CD4-positive, alpha-beta memory T cell (primary cell): ENCODE measurements around the gene KIAA1549. TPM values are rescaled to one million over a fixed set of nuclear protein-coding genes. Genes with fewer than 3 reads are reported as not detected.

ENCODE experiments used
- CTCF ChIA-PET: fragments of 350-600 bp; sonication (Branson Sonifier 250); formaldehyde crosslinking; loops from one replicate; lab custom pipeline; 2021; ENCODE audit warnings: inconsistent platforms; ENCODE audit not compliant: partially characterized antibody; lab: Charles Lee
- POLR2A ChIA-PET: fragments of 350-600 bp; sonication (Branson Sonifier 250); formaldehyde crosslinking; loops from one replicate; lab custom pipeline; 2021; ENCODE audit not compliant: partially characterized antibody; lab: Charles Lee
- DNase-seq, 5 donors: peaks; one replicate each; pipeline versions ENCODE4 v3.0.0 to v3.0.0-alpha.2; 2020 to 2022; ENCODE audit warnings: mixed read lengths in 1 of 5
- H3K27ac ChIP-seq: one replicate; pipeline ENCODE4 v1.7.0; 2013; ENCODE audit warnings: low read depth, low read length
- H3K27me3 ChIP-seq: 2 replicates; pipeline ENCODE4 v1.7.0; 2013; ENCODE audit warnings: mild to moderate bottlenecking, low read length, moderate library complexity; ENCODE audit not compliant: insufficient read depth
- H3K36me3 ChIP-seq: 2 replicates; pipeline ENCODE4 v1.7.0; 2013; ENCODE audit warnings: mild to moderate bottlenecking, low read length, moderate library complexity; ENCODE audit not compliant: insufficient read depth
- H3K4me1 ChIP-seq: 2 replicates; pipeline ENCODE4 v1.7.0; 2013; ENCODE audit warnings: mild to moderate bottlenecking, low read length, moderate library complexity; ENCODE audit not compliant: insufficient read depth
- H3K4me3 ChIP-seq, 2 donors: one replicate each; pipeline ENCODE4 v1.7.0; 2013; ENCODE audit warnings: low read length in 2 of 2, mild to moderate bottlenecking in 1 of 2
- H3K9me3 ChIP-seq, 2 donors: one replicate each; pipeline ENCODE4 v1.7.0; 2013; ENCODE audit warnings: low read length in 2 of 2, control low read depth in 1 of 2; ENCODE audit not compliant: control insufficient read depth in 1 of 2
- H3K27ac Mint-ChIP-seq, 7 donors: one replicate each; pipeline ENCODE4 v1.8.0; 2020 to 2021; ENCODE audit warnings: mixed read lengths in 7 of 7, mild to moderate bottlenecking in 6 of 7, inconsistent platforms in 3 of 7, moderate library complexity in 3 of 7
- H3K27me3 Mint-ChIP-seq, 2 donors: one replicate each; pipeline ENCODE4 v1.8.0; 2020 to 2021; ENCODE audit warnings: mixed read lengths in 2 of 2
- H3K36me3 Mint-ChIP-seq, 2 donors: one replicate each; pipeline ENCODE4 v1.8.0; 2020 to 2021; ENCODE audit warnings: mixed read lengths in 2 of 2, inconsistent platforms in 1 of 2, mild to moderate bottlenecking in 1 of 2
- H3K4me1 Mint-ChIP-seq, 4 donors: one replicate each; pipeline ENCODE4 v1.8.0; 2020 to 2021; ENCODE audit warnings: mixed read lengths in 4 of 4, mild to moderate bottlenecking in 1 of 4
- H3K4me3 Mint-ChIP-seq, 8 donors: one replicate each; pipeline ENCODE4 v1.8.0; 2020 to 2021; ENCODE audit warnings: mixed read lengths in 8 of 8, mild to moderate bottlenecking in 7 of 8, moderate library complexity in 6 of 8, inconsistent platforms in 3 of 8
- H3K9me3 Mint-ChIP-seq, 8 donors: one replicate each; pipeline ENCODE4 v1.8.0; 2020 to 2021; ENCODE audit warnings: mixed read lengths in 8 of 8, mild to moderate bottlenecking in 5 of 8, inconsistent platforms in 3 of 8, moderate library complexity in 1 of 8
- intact Hi-C: fragments of 100-400 bp; cut with micrococcal nuclease; formaldehyde crosslinking; loops from one replicate; pipeline ENCODE4 v1.15.1; 2023
- polyA plus RNA-seq, 2 donors: library from polyadenylated mRNA; unstranded; fragments of 300-500 nt; fragmentation: Illumina TruSeq; gene quantifications; one replicate each; pipeline ENCODE4 v1.2.3, GENCODE V29; 2021
- total RNA-seq, 2 experiments: library from RNA; stranded (reverse); gene quantifications; one replicate each; pipeline ENCODE4 v1.2.3, GENCODE V29; 2021

The KIAA1549 gene
- total and polyA plus RNA-seq, 4 experiments from 2014 or later, result 0.02 to 0.11 (median 0.06) TPM; not detected in 1

GRCh38 chr7:138911007-138911406 lies 70.2 kb downstream of the KIAA1549 start:
- H3K27me3 Mint-ChIP-seq, result peaks cover 9% of the 10 kb centered on the region in 2 donors
- ChIA-PET POLR2A (no interaction called here), CTCF (interaction anchor here (1.4 kb wide), 1 partner anchor 25 kb away, joined by 8 read pairs; no protein-coding TSS in a partner anchor)
- peak overlapping the region in 1 of 7 donors; percentile 55 for H3K27ac Mint-ChIP-seq
- Histone ChIP-seq H3K4me1 (no peaks in the 10 kb centered on the region), H3K9me3 (no peaks in the 10 kb centered on the region), H3K27me3 (no peaks in the 10 kb centered on the region), H3K4me3 (no peak overlapping the region), H3K36me3 (no peaks in the 10 kb centered on the region), H3K27ac (no peak overlapping the region)
- no peak for DNase-seq
- peaks cover 0 to under 1% (median 0%) of the 10 kb centered on the region in 4 donors for H3K4me1 Mint-ChIP-seq
- H3K36me3 Mint-ChIP-seq, result no peaks in the 10 kb centered on the region
- H3K4me3 Mint-ChIP-seq, result no peak overlapping the region
- intact Hi-C loops, result no loop called here
- H3K9me3 Mint-ChIP-seq, result no peaks in the 10 kb centered on the region

DNA sequence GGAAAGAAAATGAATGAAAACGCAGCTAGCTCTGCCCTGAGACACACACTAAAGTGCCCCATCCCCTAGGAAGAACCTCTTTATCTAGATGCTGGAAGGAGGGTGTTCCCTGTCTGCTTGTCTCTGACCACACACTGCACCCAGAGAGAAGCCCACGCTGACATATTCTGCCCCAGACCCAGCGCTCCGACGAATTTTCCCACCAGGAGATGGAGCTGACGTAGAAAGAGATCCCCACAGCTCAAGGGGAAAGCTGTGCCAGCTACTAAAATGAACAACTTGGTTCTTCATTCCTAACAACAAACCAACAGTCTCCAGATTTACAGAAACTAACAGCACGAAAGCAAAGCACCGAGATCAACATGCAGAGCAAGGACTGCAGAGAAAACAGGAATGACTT lies 73.3 kb downstream of the KIAA1549 start:
- CTCF ChIA-PET, result interaction anchor here (1.6 kb wide), 1 partner anchor 21 kb away, joined by 7 read pairs; no protein-coding TSS in a partner anchor

DNA sequence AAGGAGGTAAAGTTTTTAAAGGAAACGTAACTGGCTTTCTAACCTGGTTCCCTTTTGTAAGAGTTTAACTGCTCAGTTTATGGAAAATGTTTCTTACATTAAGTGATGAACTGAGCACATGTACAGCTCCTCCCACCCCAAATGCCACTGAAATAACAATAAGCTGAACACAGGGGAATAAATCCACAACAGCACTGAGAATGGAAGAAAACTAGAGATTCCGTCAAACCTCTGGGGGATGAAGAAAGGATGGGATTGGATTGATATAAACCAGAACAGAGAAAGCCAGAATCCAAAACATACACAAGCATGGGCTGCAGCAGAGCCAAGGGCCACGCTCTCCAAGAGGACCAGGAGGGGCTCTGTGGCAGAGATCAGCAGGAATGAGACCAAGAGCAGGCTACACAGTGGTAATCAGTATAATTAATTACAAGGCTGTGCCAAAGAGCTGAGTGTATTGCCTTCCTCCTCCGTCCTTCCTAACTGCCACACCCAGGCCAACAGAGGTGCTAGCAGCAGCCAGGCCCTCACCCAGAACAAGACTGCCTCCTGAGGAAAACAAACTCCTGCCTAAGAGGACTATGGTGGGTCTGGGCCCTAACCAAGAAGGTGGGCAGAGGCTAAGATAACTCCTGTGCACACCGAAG lies 73.9 kb downstream of the KIAA1549 start:
- Histone ChIP-seq H3K4me3 (no peak overlapping the region), H3K27me3 (no peaks in the 10 kb centered on the region), H3K27ac (no peak overlapping the region), H3K36me3 (no peaks in the 10 kb centered on the region), H3K4me1 (peaks cover 22% of the 10 kb centered on the region), H3K9me3 (no peaks in the 10 kb centered on the region)
- intact Hi-C loops, result no loop called here
- H3K27me3 Mint-ChIP-seq, result peaks cover 6 to 11% of the 10 kb centered on the region in 2 donors
- H3K4me3 Mint-ChIP-seq, result no peak overlapping the region
- peaks cover 17 to 30% (median 20%) of the 10 kb centered on the region in 4 donors for H3K4me1 Mint-ChIP-seq
- H3K36me3 Mint-ChIP-seq, result peaks cover 0 to 2% of the 10 kb centered on the region in 2 donors
- POLR2A ChIA-PET, result no interaction called here
- CTCF ChIA-PET, result interaction anchor here (1.6 kb wide), 1 partner anchor 21 kb away, joined by 7 read pairs; no protein-coding TSS in a partner anchor
- no peak for DNase-seq
- no peak overlapping the region for H3K27ac Mint-ChIP-seq
- H3K9me3 Mint-ChIP-seq, result peaks cover 0 to 2% (median 0%) of the 10 kb centered on the region in 8 donors

More for the DNA sequence above, 73.3 kb downstream of the KIAA1549 start:
- peaks cover 6 to 11% of the 10 kb centered on the region in 2 donors for H3K27me3 Mint-ChIP-seq
- Histone ChIP-seq H3K4me3 (no peak overlapping the region), H3K36me3 (no peaks in the 10 kb centered on the region), H3K9me3 (no peaks in the 10 kb centered on the region), H3K27me3 (no peaks in the 10 kb centered on the region), H3K27ac (no peak overlapping the region), H3K4me1 (peaks cover 17% of the 10 kb centered on the region)
- no peak overlapping the region for H3K27ac Mint-ChIP-seq
- H3K9me3 Mint-ChIP-seq, result peaks cover 0 to 2% (median 0%) of the 10 kb centered on the region in 8 donors
- POLR2A ChIA-PET, result no interaction called here
- peaks cover 12 to 25% (median 14%) of the 10 kb centered on the region in 4 donors for H3K4me1 Mint-ChIP-seq
- peaks cover 0 to 2% of the 10 kb centered on the region in 2 donors for H3K36me3 Mint-ChIP-seq
- intact Hi-C loops, result no loop called here
- H3K4me3 Mint-ChIP-seq, result no peak overlapping the region
- DNase-seq, result no peak

DNA sequence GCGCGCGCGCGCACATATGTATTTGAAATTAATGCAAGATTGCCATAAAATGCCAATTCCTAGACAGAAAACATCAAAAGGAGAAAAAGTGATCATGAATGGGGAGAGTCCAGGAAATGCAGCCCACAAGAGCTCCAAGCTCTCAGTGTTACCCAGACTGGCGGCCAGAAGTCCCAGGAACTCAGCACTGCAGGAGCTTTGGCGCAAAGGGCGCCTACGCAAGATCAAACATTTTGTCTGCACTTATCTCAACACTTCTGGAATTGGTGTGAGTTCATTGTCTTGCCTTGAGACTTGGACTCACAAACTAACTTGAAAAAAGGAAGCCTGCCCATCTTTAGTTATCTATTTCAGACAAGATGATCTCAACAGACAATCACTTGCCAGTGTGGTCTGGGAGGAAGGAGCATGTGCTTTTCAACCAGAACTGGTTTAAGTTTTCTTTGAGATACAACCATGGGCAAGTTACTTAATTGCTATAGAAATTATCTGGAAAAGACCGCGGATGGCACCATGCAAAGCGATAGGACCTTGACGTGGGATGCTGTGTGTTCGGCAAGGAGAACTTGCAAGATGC lies 77.2 kb downstream of the KIAA1549 start:
- Histone ChIP-seq H3K27me3 (no peaks in the 10 kb centered on the region), H3K9me3 (no peaks in the 10 kb centered on the region), H3K4me3 (no peak overlapping the region), H3K4me1 (peaks cover 31% of the 10 kb centered on the region), H3K27ac (no peak overlapping the region), H3K36me3 (no peaks in the 10 kb centered on the region)
- peaks cover 6 to 11% of the 10 kb centered on the region in 2 donors for H3K27me3 Mint-ChIP-seq
- CTCF ChIA-PET, result interaction anchor here (0.9 to 4.3 kb wide), 4 partner anchors 9 to 78 kb away, joined by 3 to 34 read pairs (median 4); no protein-coding TSS in a partner anchor
- POLR2A ChIA-PET, result interaction anchor here (0.8 to 3.3 kb wide), 4 partner anchors 9 to 329 kb away, joined by 3 to 16 read pairs (median 8); no protein-coding TSS in a partner anchor
- H3K9me3 Mint-ChIP-seq, result peaks cover 0 to 2% (median 0%) of the 10 kb centered on the region in 8 donors
- DNase-seq, result no peak
- peak overlapping the region; percentile 57 to 99 (median 91) for H3K27ac Mint-ChIP-seq
- intact Hi-C loops, result loop anchor here (1.0 to 2.0 kb wide), 3 partner anchors 18 to 152 kb away; partner anchors contain the start of gene KIAA1549
- H3K4me1 Mint-ChIP-seq, result peaks cover 21 to 47% (median 27%) of the 10 kb centered on the region in 4 donors
- peaks cover 0 to 2% of the 10 kb centered on the region in 2 donors for H3K36me3 Mint-ChIP-seq
- peak overlapping the region; percentile 77 to 94 (median 85) for H3K4me3 Mint-ChIP-seq

DNA sequence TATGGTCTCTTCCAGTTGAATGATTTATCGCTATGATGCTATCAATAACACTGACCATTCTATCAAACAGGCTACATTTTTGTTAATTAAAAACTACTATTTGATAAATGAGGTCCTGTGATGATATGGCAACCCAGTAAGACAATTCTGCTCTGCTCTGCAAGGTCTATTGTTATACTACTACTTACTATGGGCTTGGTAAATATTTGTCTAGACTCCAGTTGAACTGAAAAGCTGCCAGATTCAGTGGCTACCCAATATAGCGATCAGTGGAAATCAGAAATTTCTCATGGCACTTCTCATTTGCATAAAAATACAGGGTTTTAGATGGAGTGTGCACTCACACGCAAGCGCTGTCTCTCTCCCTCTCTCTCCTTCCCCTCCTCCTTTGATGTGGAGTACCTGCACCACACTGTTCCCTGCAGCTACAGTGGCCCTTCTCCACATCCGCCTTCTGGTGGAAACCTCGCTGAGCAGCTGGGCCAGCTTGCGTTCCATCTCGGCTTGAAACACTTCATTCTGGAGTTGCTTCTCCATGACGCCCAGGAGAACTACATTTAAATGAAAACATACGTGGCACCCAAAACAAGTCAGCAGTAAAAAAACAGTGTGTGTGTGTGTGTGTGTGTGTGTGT lies 77.9 kb downstream of the KIAA1549 start:
- Mint-ChIP-seq H3K36me3 (peaks cover 0 to 2% of the 10 kb centered on the region in 2 donors), H3K27ac (peak overlapping the region; percentile 57 to 99 (median 91)), H3K4me3 (peak overlapping the region; percentile 77 to 94 (median 85)), H3K9me3 (peaks cover 0 to 2% (median 0%) of the 10 kb centered on the region in 8 donors), H3K27me3 (peaks cover 6 to 11% of the 10 kb centered on the region in 2 donors), H3K4me1 (peaks cover 24 to 52% (median 31%) of the 10 kb centered on the region in 4 donors)
- peaks cover 38% of the 10 kb centered on the region for H3K4me1 ChIP-seq
- intact Hi-C loops, result loop anchor here (1.0 to 2.0 kb wide), 3 partner anchors 17 to 151 kb away; partner anchors contain the start of gene KIAA1549
- no peaks in the 10 kb centered on the region for H3K9me3 ChIP-seq
- H3K4me3 ChIP-seq, result no peak overlapping the region
- ChIA-PET CTCF (interaction anchor here (0.9 to 4.3 kb wide), 5 partner anchors 9 to 79 kb away, joined by 3 to 34 read pairs (median 6); no protein-coding TSS in a partner anchor), POLR2A (interaction anchor here (0.8 to 3.3 kb wide), 6 partner anchors 8 to 329 kb away, joined by 3 to 16 read pairs (median 4); no protein-coding TSS in a partner anchor)
- no peaks in the 10 kb centered on the region for H3K27me3 ChIP-seq
- H3K27ac ChIP-seq, result no peak overlapping the region
- H3K36me3 ChIP-seq, result no peaks in the 10 kb centered on the region
- peak; percentile 86 to 91 (median 89) for DNase-seq

GRCh38 chr7:138902161-138902560 lies 79.0 kb downstream of the KIAA1549 start:
- Histone ChIP-seq H3K27ac (no peak overlapping the region), H3K4me1 (peaks cover 40% of the 10 kb centered on the region), H3K27me3 (no peaks in the 10 kb centered on the region), H3K9me3 (no peaks in the 10 kb centered on the region), H3K4me3 (no peak overlapping the region), H3K36me3 (no peaks in the 10 kb centered on the region)
- Mint-ChIP-seq H3K9me3 (peaks cover 0 to 2% (median 0%) of the 10 kb centered on the region in 8 donors), H3K4me3 (peak overlapping the region in 7 of 8 donors; percentile 12 to 46 (median 28)), H3K27ac (peak overlapping the region in 5 of 7 donors; percentile 4 to 74 (median 34)), H3K27me3 (peaks cover 6 to 12% of the 10 kb centered on the region in 2 donors), H3K4me1 (peaks cover 26 to 57% (median 35%) of the 10 kb centered on the region in 4 donors), H3K36me3 (peaks cover 0 to 2% of the 10 kb centered on the region in 2 donors)
- ChIA-PET POLR2A (interaction anchor here (0.6 to 3.3 kb wide), 5 partner anchors 11 to 772 kb away, joined by 3 to 16 read pairs (median 5); no protein-coding TSS in a partner anchor), CTCF (interaction anchor here (2.2 to 4.3 kb wide), 2 partner anchors 14 to 16 kb away, joined by 8 to 34 read pairs; no protein-coding TSS in a partner anchor)
- DNase-seq, result no peak
- intact Hi-C loops, result loop anchor here (2.0 kb wide), 1 partner anchor 79 kb away; the partner anchor contains the start of gene KIAA1549
